ENCODE data around the gene INAFM2. TPM values are rescaled to one million over a fixed set of nuclear protein-coding genes. Genes with fewer than 3 reads are reported as not detected.
A peak's percentile ranks its signal among the peaks of the same experiment; 100 is the strongest.

The INAFM2 gene
- total RNA-seq, 2 experiments from 2014 or later, result 6.6 to 8.5 TPM

DNA sequence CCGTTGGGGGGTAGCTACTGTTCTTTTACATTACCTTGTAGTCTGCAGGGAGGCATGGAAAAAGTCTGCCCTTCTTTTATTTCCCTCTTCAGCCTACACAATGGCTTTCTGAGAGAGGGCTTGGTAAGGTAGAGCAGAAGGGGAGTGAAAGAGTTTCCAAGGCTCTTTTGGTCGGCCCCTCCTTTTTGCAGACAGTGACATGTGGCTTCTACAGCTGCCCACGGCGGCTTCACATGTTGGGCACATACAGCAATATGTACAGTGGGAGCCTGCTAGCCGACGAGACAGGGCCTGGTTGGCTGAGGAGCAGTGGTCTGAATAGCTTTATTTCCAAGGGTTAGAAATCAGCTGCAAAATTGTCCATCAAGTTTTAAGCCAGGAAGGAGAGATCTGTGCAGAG, 4.0 kb downstream of the INAFM2 start:
- H3K36me3 Mint-ChIP-seq (ENCODE audit: low read depth), result peaks cover 5% of the 10 kb centered on the region
- DNase-seq, result no peak
- no peak overlapping the region for H3K27ac Mint-ChIP-seq
- ChIA-PET CTCF (interaction anchor here (0.6 to 6.6 kb wide), 10 partner anchors 11 to 279 kb away, joined by 3 to 78 read pairs (median 4); partner anchors contain the start of genes CCDC9B and PLCB2), POLR2A (no interaction called here)
- H3K9me3 Mint-ChIP-seq, result no peaks in the 10 kb centered on the region
- no peak overlapping the region for H3K4me3 Mint-ChIP-seq
- H3K27me3 Mint-ChIP-seq, result peaks cover 5% of the 10 kb centered on the region
- peaks cover 26% of the 10 kb centered on the region for H3K4me1 Mint-ChIP-seq

DNA sequence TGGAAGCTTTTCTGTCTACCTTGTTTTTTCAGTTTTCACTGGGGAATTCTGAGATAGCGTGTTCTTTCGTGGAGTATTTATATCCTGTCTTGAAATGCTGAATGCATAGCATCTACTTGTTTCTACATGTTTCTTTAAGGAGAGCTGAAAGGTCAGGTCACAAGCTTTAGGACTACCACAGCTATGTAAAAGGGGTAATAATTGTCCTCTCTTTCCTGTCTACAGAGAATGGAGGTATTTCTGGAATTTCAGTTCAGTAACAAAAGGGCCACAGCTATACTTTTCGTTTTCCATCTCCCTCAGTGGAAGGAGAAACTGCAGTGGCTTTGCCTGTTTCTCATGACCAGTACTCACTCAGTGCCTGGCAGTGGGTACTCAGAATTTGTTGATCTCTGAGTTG, 4.7 kb downstream of the INAFM2 start:
- peaks cover 5% of the 10 kb centered on the region for H3K27me3 Mint-ChIP-seq
- POLR2A ChIA-PET, result no interaction called here
- H3K27ac Mint-ChIP-seq, result no peak overlapping the region

DNA sequence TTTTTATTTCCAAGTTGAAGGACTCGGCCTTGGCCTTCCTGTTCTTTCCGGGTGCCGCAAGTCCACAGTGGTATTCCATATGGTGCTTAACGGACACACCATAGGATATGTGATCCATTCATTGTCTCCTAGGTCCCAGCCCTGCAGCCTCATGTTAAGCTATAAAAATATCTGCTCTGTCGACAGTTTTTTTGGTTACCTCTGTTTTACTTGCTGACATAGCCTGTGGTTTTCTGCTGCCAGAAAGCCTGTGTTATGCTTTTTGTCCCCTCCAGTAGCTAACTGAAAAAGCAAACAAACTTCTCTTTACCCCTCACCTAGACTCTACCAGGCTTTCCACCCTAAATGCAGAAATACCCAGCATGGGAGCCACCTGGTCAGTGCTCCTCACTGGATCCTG, 5.3 kb downstream of the INAFM2 start:
- ChIA-PET POLR2A (interaction anchor here (0.6 kb wide), 1 partner anchor 413 kb away, joined by 3 read pairs; no protein-coding TSS in a partner anchor), CTCF (interaction anchor here (0.5 to 6.6 kb wide), 12 partner anchors 9 to 226 kb away, joined by 3 to 78 read pairs (median 4); partner anchors contain the start of genes CCDC9B, DISP2 and PLCB2)
- Mint-ChIP-seq H3K9me3 (no peaks in the 10 kb centered on the region), H3K27ac (no peak overlapping the region), H3K4me1 (peaks cover 28% of the 10 kb centered on the region), H3K4me3 (no peak overlapping the region), H3K36me3 (ENCODE audit: low read depth) (peaks cover 5% of the 10 kb centered on the region), H3K27me3 (peaks cover 5% of the 10 kb centered on the region)
- DNase-seq, result no peak

More for the DNA sequence above, 4.7 kb downstream of the INAFM2 start:
- CTCF ChIA-PET, result interaction anchor here (0.5 to 6.6 kb wide), 13 partner anchors 10 to 226 kb away, joined by 3 to 78 read pairs (median 4); partner anchors contain the start of genes CCDC9B and PLCB2
- Mint-ChIP-seq H3K4me1 (peaks cover 25% of the 10 kb centered on the region), H3K4me3 (no peak overlapping the region), H3K9me3 (no peaks in the 10 kb centered on the region), H3K36me3 (ENCODE audit: low read depth) (peaks cover 5% of the 10 kb centered on the region)
- DNase-seq, result no peak

DNA sequence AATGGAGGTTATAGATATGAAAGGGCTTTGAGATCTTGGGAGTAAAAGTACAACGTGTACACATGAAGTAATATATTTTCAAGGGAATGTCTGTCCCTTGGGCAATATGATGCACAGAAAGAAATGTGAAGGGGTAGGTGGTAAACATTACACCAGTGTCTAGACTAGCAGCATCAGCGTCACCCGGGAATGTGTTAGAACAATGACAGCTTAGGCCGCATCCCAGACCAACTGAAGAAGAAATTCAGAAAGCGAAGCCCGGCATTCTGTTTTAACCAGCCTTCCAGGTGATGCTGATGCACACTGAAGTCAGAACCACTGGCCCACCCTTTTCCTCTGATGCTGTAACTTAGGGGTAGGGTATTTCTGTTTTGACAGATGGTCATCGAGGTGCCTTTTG, 6.3 kb downstream of the INAFM2 start:
- no peak for DNase-seq
- Mint-ChIP-seq H3K4me1 (peaks cover 34% of the 10 kb centered on the region), H3K27me3 (peaks cover 5% of the 10 kb centered on the region), H3K27ac (no peak overlapping the region), H3K4me3 (no peak overlapping the region), H3K9me3 (no peaks in the 10 kb centered on the region), H3K36me3 (ENCODE audit: low read depth) (peaks cover 5% of the 10 kb centered on the region)
- CTCF ChIA-PET, result interaction anchor here (2.1 to 6.6 kb wide), 2 partner anchors 8 to 13 kb away, joined by 4 to 78 read pairs; partner anchors contain the start of gene CCDC9B
- POLR2A ChIA-PET, result no interaction called here

DNA sequence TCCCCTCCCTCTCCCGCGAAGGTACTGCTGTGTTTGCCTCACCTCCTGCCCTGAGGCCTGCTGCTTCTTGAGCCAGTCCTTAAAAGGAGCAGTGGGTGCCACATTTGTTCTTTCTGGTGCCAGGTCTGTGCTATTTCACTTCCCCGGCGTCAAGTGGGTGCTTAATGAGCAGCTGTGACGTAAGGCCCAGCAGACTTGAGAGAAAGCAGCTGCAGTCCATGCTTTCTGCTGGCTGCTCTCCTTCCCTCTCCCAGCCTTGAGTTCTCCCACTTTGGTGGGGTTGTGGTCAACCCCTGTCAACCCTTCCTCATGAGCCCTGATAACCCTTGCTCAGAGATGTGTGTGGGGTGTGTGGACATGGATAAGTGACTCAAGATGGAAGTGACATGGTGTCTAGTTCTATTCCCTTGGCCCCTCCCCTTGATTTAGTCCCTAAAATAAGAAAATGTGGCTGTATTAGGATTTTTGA, 6.9 kb downstream of the INAFM2 start:
- H3K4me1 Mint-ChIP-seq, result peaks cover 30% of the 10 kb centered on the region
- ChIA-PET CTCF (interaction anchor here (0.9 to 6.6 kb wide), 3 partner anchors 8 to 48 kb away, joined by 4 to 78 read pairs (median 5); partner anchors contain the start of genes ANKRD63 and CCDC9B), POLR2A (no interaction called here)
- peaks cover 2% of the 10 kb centered on the region for H3K36me3 Mint-ChIP-seq (ENCODE audit: low read depth)
- H3K9me3 Mint-ChIP-seq, result no peaks in the 10 kb centered on the region
- peaks cover under 1% of the 10 kb centered on the region for H3K27me3 Mint-ChIP-seq
- no peak for DNase-seq
- H3K4me3 Mint-ChIP-seq, result no peak overlapping the region
- H3K27ac Mint-ChIP-seq, result no peak overlapping the region

DNA sequence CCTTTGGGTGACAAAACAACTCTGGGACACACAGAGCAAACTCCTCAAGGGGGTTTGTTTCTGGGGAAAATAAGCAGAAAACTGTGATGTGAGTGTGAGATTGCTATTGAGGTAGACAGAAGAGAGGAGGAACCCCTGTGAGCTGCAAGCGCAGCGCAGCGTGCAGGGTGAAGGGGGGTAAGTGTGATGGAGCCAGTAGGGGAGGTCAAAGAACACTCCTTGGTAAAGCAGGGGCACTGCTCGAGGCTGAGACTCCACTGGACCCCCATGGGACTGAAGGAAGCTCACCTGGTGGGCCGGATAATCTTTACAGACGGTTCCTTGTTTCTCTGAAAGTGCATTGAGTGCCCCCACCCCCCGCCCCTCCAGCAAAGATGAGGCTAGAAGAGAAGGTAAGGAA, 7.5 kb downstream of the INAFM2 start:
- H3K4me3 Mint-ChIP-seq, result no peak overlapping the region
- ChIA-PET POLR2A (no interaction called here), CTCF (interaction anchor here (0.6 to 6.6 kb wide), 4 partner anchors 7 to 120 kb away, joined by 3 to 78 read pairs (median 4); partner anchors contain the start of genes ANKRD63 and CCDC9B)
- H3K36me3 Mint-ChIP-seq (ENCODE audit: low read depth), result peaks cover 2% of the 10 kb centered on the region
- no peaks in the 10 kb centered on the region for H3K27me3 Mint-ChIP-seq
- peaks cover 33% of the 10 kb centered on the region for H3K4me1 Mint-ChIP-seq
- no peak for DNase-seq
- no peaks in the 10 kb centered on the region for H3K9me3 Mint-ChIP-seq
- no peak overlapping the region for H3K27ac Mint-ChIP-seq

DNA sequence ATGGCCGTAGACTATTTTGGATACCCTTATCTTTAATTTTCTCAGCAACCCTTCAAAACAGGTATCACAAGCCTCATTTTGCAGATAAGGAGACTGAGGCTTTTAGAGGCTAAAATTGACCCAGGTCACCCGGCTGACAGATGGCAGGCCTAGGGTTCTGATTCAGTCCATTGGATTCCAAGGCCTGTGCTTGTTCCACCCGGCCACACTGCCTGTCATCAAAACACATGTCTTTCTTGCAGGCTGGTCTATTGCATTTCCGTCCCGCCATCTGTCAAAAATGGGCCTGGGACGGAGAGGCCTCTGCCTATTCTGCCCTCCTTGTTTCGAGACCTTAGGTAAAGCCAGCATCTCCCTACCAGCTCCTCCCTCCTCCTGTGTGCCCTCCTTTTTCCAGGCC, 8.1 kb downstream of the INAFM2 start:
- Mint-ChIP-seq H3K27me3 (no peaks in the 10 kb centered on the region), H3K9me3 (no peaks in the 10 kb centered on the region), H3K27ac (no peak overlapping the region), H3K4me1 (peaks cover 32% of the 10 kb centered on the region), H3K4me3 (no peak overlapping the region), H3K36me3 (ENCODE audit: low read depth) (peaks cover 2% of the 10 kb centered on the region)
- DNase-seq, result no peak
- ChIA-PET POLR2A (no interaction called here), CTCF (interaction anchor here (0.6 to 1.5 kb wide), 6 partner anchors 9 to 119 kb away, joined by 3 to 5 read pairs (median 4); partner anchors contain the start of gene INAFM2)

DNA sequence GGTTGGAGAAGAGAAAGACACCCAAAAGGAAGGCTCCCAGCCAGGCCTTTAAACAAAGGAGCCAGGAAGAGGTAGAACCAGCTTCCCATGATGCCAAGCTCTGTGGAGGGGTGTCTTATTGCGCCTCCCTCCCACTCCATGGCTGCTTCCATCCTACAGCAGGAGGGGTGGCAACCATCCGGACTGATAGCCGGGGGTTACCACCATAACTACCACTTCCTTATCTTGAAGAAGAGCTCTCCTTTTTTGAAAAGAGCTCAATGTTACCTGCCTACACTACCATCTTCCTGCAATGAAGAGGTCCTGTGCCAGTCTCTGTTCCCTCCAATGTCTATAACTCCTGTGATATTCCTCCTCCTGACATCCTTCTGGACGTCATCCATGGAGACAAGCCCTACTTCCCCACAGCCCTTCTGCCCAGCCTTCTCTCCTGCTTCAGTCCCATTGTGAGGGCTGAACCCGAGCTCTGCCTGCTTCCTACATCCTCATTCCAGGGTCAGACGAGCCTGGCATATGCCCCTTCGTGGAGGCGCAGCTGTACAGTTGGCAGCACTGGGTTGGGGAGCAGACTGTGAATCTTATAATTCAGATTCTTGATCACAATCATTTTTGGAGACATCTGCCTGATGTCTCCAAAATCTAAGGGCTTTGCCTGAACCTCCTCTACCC, 8.8 kb downstream of the INAFM2 start:
- H3K4me1 Mint-ChIP-seq, result peaks cover 34% of the 10 kb centered on the region
- ChIA-PET POLR2A (no interaction called here), CTCF (interaction anchor here (0.7 to 1.5 kb wide), 8 partner anchors 9 to 450 kb away, joined by 3 to 6 read pairs (median 4); partner anchors contain the start of gene INAFM2)
- H3K4me3 Mint-ChIP-seq, result no peak overlapping the region
- H3K27ac Mint-ChIP-seq, result no peak overlapping the region
- DNase-seq, result no peak
- no peaks in the 10 kb centered on the region for H3K27me3 Mint-ChIP-seq
- no peaks in the 10 kb centered on the region for H3K36me3 Mint-ChIP-seq (ENCODE audit: low read depth)
- no peaks in the 10 kb centered on the region for H3K9me3 Mint-ChIP-seq

DNA sequence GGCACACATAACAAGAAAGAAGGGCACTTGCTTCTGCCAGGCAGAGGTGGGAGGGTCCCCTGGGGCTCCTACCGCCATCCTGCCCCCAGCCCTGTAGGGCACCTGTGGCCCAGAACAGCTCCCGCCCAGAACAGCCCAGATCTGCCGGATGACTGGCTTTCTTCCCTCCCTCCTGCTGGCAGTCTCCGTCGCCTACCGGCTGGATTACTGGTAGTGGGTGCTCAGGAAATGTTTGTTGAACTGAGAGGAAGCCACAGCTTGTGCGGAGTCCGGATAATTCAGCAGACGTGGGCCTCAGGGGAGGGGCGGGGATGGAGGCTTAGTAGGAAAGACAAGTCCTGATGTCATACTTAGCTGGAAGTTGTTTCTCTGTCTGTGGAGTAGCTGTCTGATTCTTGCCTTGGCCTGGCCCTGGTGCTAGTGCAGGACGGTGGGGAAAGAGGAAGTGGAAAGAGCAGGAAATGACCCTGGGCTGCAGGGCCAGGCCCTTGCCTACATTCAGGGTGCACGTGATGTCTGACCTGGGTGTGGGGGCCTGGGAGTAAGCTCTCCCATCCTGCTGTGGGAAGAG, 10.5 kb downstream of the INAFM2 start:
- Mint-ChIP-seq H3K36me3 (ENCODE audit: low read depth) (no peaks in the 10 kb centered on the region), H3K9me3 (no peaks in the 10 kb centered on the region), H3K4me1 (peaks cover 31% of the 10 kb centered on the region), H3K27me3 (no peaks in the 10 kb centered on the region), H3K27ac (peak overlapping the region; percentile 77), H3K4me3 (no peak overlapping the region)
- CTCF ChIA-PET, result interaction anchor here (0.8 to 2.0 kb wide), 4 partner anchors 9 to 14 kb away, joined by 3 to 15 read pairs (median 4); no protein-coding TSS in a partner anchor
- DNase-seq, result peak; percentile 46
- POLR2A ChIA-PET, result interaction anchor here (1.1 kb wide), 1 partner anchor 11 kb away, joined by 3 read pairs; no protein-coding TSS in a partner anchor

DNA sequence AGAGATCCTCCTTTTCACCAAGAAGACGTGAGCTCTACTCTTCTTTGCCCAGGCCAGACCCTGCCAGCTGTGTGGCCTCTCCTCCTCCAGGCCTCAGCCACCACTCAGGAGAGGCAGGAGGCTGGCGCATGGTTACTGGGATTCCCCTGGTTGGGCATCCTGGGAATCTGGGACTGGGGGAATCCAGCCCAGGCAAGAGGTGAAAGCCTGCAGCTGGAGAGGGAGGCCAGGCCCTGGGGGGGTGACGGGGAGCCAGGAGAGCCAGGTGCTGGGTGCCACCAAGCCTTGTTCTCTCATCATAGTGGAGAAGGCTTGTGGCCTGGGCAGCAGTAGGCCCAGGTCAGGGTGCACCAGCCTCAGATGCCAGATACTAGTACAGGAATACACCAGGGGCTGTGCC, 11.0 kb downstream of the INAFM2 start:
- POLR2A ChIA-PET, result interaction anchor here (1.1 kb wide), 1 partner anchor 12 kb away, joined by 3 read pairs; no protein-coding TSS in a partner anchor
- CTCF ChIA-PET, result interaction anchor here (0.8 to 2.0 kb wide), 4 partner anchors 9 to 87 kb away, joined by 3 to 15 read pairs (median 5); no protein-coding TSS in a partner anchor
- H3K27ac Mint-ChIP-seq, result no peak overlapping the region
- H3K9me3 Mint-ChIP-seq, result no peaks in the 10 kb centered on the region
- H3K36me3 Mint-ChIP-seq (ENCODE audit: low read depth), result no peaks in the 10 kb centered on the region
- no peaks in the 10 kb centered on the region for H3K27me3 Mint-ChIP-seq
- no peak for DNase-seq
- H3K4me1 Mint-ChIP-seq, result peaks cover 30% of the 10 kb centered on the region
- no peak overlapping the region for H3K4me3 Mint-ChIP-seq

DNA sequence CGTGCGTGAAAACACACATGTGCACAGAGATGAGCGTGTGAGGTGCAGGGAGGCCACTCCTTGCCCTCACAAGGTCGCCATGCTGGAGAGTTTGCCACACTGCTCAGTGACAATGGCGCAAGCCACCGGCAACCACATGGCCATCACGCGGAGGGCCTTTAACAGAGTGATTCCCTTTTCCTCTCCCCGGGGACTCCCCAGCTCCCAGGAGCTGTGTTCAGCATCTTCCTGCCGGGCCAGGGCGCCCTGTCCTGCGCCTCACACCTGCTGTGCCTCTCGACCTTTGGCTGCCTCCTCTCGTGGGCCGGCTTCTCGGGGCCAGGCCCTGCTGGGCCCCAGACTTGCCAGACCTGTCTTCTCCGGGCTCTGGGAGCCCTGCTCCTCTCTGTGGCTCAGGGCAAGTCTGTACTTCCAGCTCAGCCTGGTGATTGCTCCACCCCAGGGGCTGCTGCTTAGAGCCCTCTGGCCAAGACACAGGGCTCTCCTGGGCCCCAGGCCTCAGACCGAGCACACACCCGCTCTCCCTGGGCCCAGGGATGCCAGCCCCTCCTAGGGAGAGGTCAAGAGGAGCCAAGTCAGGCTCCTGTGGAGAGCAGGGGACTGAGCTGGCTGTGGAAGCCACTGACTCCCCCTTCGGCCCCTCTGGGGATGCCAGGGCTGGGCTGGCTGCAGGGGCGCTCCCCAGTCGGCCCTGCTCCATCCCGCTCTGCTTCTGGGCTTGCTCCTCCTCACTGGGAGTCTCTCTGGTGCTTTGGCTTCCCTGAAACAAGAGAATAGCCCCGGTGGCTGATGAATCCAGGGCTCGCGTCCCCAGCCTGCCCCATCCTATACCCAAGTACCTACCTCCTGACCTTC, 11.7 kb downstream of the INAFM2 start:
- peaks cover 30% of the 10 kb centered on the region for H3K4me1 Mint-ChIP-seq
- no peak for DNase-seq
- ChIA-PET CTCF (interaction anchor here (1.4 to 6.0 kb wide), 5 partner anchors 8 to 87 kb away, joined by 5 to 78 read pairs (median 20); partner anchors contain the start of gene INAFM2), POLR2A (no interaction called here)
- no peaks in the 10 kb centered on the region for H3K27me3 Mint-ChIP-seq
- no peaks in the 10 kb centered on the region for H3K9me3 Mint-ChIP-seq
- no peaks in the 10 kb centered on the region for H3K36me3 Mint-ChIP-seq (ENCODE audit: low read depth)
- no peak overlapping the region for H3K4me3 Mint-ChIP-seq
- peak overlapping the region; percentile 70 for H3K27ac Mint-ChIP-seq
